HTR-8/SVneo (cell line): ENCODE measurements around the gene ATP8A1.
A peak's percentile ranks its signal among the peaks of the same experiment; 100 is the strongest.
"Not testable (repeated sequence)": the region's sequence is repeated elsewhere in the genome, so short reads cannot be mapped to it uniquely, and the experiment has no call there.

ENCODE experiments used
- DNase-seq: peaks from one replicate; pipeline ENCODE4 v3.0.0; 2011; ENCODE audit warnings: low spot score, mixed read lengths; ENCODE audit not compliant: insufficient read length
- FAIRE-seq: peaks from 2 replicates; lab custom pipeline; 2011; peaks lifted over from hg19 to GRCh38; lab: Jason Lieb, UNC

Gene ATP8A1

DNA sequence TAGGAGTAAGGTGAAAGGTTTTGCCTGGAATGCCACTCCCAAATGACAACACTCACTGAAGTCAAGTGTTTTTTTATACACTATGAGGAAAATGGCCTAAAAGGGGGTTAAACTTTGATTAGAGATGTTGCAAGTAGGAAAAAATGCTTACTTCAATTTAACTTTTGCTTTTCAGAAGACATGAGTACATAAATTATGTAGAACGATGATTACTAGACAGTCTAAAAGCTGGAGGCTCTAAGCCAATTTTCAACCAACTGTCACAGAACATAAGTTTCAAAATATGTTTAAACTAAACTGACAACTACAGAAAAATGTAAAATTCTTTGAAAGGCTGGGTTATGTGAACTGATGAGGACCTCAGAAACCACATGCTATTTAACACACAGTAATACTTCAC lies 176.2 kb downstream of the ATP8A1 start:
- DNase-seq, result no peak
- FAIRE-seq, result no peak

DNA sequence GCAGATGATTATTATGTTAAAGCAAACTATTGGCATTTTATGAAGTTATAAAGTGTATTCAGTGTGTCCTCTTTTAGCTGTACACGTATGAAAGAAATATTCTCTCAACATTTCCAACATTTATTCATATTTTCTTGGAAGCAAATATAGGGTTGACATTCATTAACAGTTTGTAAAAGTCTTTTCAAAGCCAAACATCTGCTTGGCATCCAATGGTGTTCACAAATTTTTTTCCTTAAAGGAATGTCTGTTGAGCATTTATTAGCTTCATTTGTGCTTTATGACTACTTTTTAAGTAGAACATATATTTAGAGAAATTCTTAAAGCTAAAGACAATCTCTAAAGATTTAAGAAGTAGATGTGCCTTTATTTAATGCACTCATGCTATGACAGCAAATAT lies 176.6 kb downstream of the ATP8A1 start:
- FAIRE-seq, result no peak
- DNase-seq, result no peak

DNA sequence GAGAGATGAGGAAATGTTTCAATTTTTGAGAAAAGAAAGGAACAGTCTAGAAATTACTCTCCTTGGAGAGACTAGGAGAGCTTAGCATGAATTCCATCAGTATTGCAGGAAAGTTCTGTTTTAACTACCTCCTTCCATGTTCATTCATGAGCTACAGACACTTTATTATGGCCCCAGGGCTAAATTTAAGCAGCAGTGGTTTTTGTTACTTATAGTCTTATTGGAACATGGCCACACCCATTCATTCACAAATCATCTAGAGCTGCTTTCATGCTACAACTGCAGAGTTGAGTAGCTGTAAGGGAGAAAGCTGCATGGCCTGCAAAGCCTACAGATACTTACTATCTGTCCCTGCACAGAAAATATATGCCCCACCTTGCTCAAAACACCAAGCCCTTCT lies 178.0 kb downstream of the ATP8A1 start:
- DNase-seq (no peak), FAIRE-seq (no peak)

DNA sequence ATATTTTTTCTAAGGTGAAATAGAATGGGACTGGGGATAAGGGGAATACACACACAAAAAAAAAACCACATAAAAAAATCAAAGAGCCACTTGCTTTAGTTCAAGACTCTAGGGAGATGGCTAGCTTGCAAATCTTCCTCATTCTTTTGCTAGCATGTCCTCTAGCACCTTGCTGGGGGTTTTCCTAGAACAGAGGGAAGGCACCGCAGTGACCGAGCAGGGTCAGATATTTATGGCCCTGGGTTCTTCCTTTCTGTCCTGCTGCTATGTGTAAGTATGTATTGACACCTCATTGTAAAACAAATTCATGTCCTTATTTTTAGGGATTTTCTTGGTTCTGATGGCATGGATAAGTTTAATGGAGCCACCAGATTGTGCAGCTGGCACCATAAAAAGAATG lies 178.4 kb downstream of the ATP8A1 start:
- FAIRE-seq (no peak), DNase-seq (no peak)

DNA sequence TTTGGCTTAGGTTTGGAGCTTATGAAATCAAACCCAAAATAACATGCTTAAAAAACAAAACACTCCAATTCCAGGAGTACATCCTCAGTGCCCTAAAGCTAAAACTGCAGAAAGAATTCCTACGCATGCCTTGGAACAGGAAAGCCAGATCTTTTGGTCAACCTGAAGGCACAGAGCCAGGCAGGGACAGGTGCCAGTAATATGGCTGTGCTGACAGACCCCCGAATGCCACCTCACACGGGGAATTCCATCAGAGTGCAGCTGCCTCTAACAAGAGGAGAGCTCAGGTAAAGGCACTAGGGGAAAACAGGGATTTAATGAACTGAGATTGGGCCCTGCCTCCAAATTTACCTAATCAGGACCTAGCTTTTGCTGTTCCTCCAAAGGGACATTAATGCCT lies 182.5 kb downstream of the ATP8A1 start:
- FAIRE-seq (no peak), DNase-seq (no peak)

DNA sequence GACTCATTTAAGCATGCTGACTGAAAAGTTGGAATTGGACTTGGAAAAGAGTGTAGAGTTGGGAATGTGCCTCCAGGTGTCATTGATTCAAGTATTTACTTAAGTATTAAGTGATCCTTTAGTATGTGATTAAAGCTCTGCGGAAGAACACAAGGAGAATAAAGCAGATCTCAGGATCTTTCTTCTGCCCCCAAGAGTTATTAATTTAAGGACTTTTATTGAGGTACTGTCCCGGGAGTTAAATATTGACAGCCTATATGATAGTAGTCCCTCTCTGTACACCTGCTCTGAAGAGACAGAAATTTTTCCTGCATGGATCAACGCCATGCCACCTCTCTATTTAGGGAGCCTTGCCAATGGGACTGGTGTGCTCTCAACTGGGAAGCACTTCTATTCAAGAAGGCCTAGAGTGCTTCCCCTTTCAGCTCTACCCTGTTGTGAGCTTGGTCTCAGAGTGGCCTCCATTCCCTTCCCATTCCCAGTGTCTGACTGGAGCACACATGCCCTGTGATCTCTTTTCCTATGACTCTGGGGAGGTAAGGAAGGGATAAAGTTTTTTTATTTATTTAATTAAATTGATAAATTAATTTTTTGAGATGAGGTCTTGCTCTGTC lies 183.7 kb downstream of the ATP8A1 start:
- no peak for DNase-seq
- FAIRE-seq, result no peak

DNA sequence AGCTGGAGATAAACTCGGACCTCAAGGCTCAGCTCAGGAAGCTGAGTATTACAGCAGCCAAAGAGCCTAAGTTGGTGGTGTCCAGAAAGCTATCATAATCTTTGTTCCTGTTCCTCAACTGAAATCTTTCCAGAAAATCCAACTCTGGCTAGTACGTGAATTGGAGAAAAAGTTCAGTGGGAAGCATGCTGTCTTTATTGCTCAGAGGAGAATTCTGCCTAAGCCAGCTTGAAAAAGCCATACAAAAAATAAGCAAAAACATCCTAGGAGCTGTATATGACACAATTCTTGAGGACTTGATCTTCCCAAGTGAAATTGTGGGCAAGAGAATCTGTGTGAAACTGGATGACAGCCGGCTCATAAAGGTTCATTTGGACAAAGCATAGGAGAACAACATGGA lies 185.0 kb downstream of the ATP8A1 start:
- FAIRE-seq, result no peak
- no peak for DNase-seq

DNA sequence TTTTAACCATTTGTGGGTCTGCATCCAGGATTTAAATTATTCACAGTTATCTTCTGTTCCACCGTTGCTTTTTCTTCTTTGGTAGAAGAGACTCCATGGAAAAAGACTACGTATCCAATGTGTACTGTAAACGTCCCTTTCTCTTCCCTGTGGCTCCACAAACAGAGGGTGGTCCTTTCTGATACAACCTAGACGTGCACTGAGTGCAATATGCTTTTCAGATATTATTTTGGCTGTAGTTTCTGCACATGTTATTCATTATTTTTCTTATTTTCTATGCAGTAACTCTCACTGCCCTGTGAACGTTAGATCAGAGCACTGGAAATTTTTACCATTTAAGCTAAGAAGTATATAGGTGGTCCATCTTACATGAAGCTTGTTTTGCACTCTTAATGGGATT lies 186.9 kb downstream of the ATP8A1 start:
- FAIRE-seq (no peak), DNase-seq (no peak)

DNA sequence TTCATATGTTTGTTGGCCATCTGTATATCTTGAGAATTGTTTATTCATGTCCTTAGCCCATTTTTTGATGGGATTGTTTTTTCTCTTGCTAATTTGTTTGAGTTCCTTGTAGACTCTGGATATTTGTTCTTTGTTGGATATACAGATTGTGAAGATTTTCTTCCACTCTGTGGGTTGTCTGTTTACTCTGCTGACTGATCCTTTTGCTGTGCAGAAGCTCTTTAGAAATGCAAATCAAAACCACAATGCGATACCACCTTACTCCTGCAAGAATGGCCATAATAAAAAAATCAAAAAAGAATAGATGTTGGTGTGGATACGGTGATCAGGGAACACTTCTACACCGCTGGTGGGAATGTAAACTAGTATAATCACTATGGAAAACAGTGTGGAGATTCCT lies 189.1 kb downstream of the ATP8A1 start:
- DNase-seq, FAIRE-seq: not testable (repeated sequence)

DNA sequence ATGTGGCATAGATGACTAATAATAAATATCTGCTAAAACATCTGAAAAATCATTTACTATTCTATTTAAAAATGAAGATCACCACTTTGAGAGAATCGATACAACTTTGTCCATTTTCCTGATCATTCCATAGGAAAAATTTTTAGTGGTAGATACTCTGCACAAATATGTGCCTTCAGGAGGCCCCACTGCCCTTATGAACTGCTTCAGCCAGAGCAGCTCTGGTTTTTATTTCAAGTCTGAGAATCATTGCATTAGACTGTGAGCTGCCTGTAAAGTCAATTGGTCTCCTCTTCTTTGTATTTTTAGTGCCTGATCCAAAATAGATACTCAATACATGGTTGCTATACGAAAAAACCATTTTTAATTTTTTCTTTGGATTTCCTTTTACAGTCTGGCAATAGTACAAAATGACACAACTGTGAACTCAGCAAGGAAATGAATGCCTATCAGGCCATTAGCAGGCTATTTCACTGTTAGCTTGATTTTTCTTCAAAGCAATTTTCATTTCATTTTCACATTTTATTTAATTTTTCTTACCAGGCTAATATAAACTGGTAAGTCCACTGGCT lies 190.5 kb downstream of the ATP8A1 start:
- DNase-seq (no peak), FAIRE-seq (no peak)

DNA sequence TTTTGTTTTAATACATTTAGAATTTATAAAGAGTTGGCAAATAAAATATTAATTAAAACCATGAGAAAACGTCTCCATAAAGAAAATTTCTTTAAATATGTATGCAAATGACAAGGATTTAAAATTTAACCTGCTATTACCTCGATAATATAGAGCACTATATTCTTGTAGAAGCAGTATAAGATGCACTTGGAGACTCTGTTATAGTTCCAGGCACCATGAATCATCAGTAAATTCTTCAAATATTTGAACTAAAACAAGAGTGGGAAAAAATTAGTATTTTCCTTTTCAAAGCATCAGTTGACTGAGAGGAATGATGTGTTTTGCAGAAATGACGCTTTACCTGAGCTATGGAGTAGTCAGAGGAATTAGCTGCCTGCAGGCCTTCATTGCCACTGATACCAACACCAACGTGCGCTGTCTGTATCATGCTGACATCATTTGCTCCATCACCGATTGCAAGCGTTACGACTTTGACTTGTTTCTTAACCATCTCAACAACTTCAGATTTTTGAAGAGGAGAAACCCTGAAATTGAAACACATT lies 192.3 kb downstream of the ATP8A1 start:
- no peak for DNase-seq
- FAIRE-seq, result no peak

DNA sequence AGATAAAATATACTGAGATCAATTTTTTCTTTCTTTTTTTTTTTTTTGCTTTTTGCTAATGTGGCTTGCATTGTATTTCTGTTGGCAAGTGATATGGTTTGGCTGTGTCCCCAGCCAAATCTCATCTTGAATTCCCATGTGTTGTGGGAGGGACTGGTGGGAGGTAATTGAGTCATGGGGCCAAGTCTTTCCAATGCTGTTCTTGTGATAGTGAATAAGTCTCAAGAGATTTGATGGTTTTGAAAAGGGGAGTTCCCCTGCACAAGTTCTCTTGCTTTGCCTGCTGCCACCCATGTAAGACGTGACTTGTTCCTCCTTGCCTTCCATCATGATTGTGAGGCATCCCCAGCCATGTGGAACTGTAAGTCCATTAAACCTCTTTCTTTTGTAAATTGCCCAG lies 195.7 kb downstream of the ATP8A1 start:
- not testable (repeated sequence) for DNase-seq, FAIRE-seq

DNA sequence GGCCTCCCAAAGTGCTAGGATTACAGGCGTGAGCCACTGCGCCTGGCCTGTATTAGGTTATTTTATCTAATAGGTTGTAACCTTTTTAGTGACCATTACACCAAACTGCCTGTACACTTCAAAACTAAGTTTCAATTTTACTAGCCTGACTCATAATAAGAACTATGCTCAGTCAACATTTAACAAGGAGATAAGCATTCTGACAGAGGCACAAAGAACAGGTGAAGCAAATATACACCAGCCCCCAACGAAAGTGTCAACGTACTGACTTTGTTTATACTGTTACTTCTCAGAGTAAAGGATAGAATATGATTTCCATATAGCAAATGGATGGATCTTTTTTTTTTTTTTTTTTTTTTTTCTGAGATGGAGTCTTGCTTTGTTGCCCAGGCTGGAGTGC lies 196.9 kb downstream of the ATP8A1 start:
- no peak for DNase-seq
- FAIRE-seq, result no peak

DNA sequence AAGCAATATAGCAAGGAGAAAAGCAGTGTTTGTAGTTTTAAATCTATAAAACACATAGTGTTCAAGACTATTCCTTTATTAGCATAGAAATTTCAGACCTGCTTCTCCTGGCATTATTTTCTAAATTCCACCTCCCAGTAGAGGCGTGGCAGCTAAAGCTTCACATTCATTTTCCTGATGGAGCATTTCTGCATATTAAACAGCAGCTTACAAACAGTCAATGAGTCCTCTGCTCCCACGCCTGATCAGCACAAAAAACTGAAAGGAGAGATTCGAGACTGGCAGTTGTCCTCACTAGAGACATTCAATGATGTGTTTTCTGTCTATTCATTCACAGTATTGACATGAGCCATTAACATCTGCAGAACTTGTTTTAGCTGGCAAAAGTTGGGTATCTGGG lies 198.2 kb downstream of the ATP8A1 start:
- no peak for FAIRE-seq
- no peak for DNase-seq

DNA sequence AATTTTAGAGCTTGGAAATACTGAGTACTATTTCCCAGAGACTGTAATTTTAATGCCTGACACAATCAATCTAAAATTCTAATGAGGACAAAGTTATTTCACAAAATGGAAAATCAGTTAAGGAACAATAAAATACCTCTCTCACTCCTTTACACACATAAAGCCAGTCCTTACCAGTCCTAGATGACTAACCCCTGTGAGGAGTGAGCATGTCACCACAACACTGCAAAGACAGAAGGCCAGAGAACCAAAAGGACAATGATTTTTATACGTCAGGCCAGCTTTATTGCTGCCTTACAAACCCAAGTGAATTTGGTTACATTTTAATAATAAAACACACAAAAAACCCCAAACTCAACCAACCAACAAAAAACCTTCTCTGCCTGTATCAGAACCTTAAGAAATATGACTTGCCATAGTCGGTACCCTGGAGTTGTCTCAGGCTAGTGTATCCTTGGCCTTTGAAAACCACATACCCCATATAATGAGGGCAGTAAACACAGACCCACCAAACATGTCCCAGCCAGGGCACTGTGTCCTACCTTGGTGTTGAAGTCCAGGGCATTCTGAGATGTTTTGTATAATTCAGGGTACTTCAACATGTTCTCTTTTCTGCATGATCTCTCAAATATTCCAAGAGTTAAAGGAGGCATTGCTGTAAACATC lies 202.0 kb downstream of the ATP8A1 start:
- DNase-seq, result no peak
- FAIRE-seq, result no peak

DNA sequence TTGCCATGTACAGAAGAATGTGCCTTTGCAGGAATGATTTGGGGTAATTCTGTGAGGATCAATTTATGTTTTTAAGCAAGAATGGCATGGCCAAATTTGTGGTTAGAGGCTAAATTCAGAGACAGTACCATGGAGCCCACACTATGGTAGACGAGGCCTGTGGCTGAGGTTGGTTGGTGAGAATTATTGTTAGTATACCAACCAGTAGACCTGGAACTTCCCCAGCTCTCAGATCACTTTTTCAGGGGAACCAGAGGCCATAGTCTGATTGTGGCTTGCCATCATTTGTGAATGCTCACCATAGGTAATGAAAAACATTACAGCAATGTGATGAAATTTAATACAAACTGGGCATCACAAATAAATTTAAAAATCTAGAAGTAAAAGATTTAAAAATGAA lies 203.3 kb downstream of the ATP8A1 start:
- DNase-seq (no peak), FAIRE-seq (peak; percentile 36)

DNA sequence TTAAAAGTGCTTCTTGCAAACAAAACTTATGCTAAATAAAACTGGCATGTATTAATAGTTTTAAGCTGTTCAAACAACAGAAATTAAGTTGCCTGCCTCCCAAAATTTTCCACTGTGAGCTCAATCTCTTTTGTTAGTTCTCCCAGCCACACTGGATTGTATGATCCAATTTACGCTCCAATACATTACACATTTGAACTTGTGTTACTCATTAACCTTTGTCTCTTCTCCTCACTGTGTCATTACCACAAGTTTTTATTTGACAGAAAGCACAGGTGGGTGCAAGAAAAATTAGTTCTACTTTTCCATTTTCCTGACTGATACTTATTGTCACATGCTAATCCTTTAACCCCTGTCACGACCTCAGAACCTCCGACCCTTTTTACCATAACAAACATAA lies 204.1 kb downstream of the ATP8A1 start:
- DNase-seq (no peak), FAIRE-seq (no peak)

DNA sequence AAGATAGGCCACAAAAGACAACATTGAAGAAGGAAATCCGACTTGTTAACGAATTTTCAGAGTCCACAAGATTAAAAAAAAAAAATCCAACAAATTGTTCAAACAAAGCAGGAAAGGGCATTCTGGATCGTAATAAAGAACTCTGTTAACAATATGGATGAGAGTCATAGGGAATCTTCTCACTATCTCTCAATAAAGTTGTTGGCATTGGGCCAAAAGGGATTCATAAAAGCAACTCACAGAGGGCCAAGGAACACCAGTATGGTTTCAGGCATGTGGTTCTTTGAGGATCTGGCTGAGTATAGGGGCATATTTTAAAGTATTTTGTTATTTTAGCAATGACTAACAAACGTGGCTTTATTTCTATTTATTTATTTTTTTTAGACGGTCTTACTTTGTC lies 210.1 kb downstream of the ATP8A1 start:
- no peak for FAIRE-seq
- no peak for DNase-seq

DNA sequence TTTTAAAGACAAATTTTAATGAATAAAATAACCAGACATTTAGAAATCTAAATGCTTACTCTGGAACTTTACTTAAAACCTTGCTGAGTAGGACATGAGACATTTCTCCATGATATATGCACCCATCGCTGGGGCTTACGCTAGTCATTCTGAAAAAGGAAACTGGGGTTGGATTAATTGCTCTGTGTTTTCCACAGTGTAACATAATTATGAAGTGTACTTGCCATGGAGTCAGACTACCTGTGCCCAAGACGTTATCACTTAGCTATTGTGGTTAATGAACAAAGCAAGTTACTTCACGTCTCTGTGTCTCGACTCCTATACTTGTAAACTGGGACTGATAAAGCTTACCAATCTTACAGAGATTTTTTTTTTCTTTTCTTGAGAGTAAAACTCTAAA lies 211.9 kb downstream of the ATP8A1 start:
- DNase-seq, result no peak
- no peak for FAIRE-seq

DNA sequence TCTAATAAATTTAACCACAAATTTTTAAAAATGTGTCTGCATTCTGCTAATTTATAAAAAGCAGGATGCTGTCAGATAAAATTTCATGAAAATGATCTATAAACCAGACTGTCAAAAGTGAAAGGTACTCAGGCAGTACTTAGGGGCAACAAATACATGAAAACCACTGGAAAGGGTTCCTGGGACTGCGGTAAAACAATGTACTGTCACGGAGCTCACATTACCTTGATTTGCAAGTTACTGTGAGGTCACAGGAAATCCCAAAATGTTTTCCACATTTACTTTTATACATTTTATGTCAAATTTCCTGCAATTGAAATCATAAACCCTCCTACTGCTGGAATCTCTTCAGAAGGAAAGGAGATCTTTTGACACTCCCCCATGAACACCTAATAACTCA lies 214.3 kb downstream of the ATP8A1 start:
- DNase-seq (no peak), FAIRE-seq (no peak)

DNA sequence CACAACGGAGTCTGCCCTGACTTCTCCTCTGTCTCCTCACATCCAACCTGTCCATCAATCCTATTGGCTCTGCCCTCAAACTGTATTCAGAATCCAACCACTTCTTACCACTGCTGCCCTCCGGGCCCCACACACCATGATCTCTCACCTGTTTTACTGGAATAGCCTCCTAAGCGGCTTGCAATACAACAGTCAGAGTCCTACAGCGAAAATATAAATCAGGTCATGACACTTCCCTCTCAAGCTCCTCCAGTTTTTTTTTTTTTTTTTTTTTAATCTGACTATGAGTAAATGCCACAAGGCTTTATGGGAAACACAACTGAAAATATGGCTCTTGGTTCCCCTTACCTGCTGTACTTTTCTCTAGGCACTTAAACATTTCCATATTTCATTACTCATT lies 216.8 kb downstream of the ATP8A1 start:
- no peak for DNase-seq
- FAIRE-seq, result no peak
